HEK293 (cell line): ENCODE results near the gene NINJ2.

Experiments
- FEZF1 ChIP-seq: fragments of 450-650 bp; formaldehyde crosslinking; IDR thresholded peaks from 2 replicates; pipeline ENCODE4 v1.5.1; 2016; ENCODE audit warnings: missing biosample characterization, missing genetic modification characterization
- INSM2 ChIP-seq: fragments of 450-650 bp; formaldehyde crosslinking; IDR thresholded peaks from 2 replicates; pipeline ENCODE4 v1.5.1; 2016; ENCODE audit warnings: missing biosample characterization, missing genetic modification characterization
- PATZ1 ChIP-seq: fragments of 450-650 bp; formaldehyde crosslinking; IDR thresholded peaks from 2 replicates; pipeline ENCODE4 v1.5.1; 2016; ENCODE audit warnings: missing biosample characterization, missing genetic modification characterization
- SP7 ChIP-seq: fragments of 450-650 bp; formaldehyde crosslinking; IDR thresholded peaks from 2 replicates; pipeline ENCODE4 v1.5.1; 2016; ENCODE audit warnings: missing biosample characterization, missing genetic modification characterization
- ZBTB49 ChIP-seq: fragments of 450-650 bp; formaldehyde crosslinking; IDR thresholded peaks from 2 replicates; pipeline ENCODE4 v1.5.1; 2016; ENCODE audit warnings: missing biosample characterization, missing genetic modification characterization, low read depth
- ZBTB8A ChIP-seq: fragments of 450-650 bp; formaldehyde crosslinking; IDR thresholded peaks from 2 replicates; pipeline ENCODE4 v1.5.1; 2016; ENCODE audit warnings: missing biosample characterization, missing genetic modification characterization
- ZFHX2 ChIP-seq: fragments of 450-650 bp; formaldehyde crosslinking; conservative IDR thresholded peaks from 2 replicates; pipeline ENCODE4 v1.5.1; 2016; ENCODE audit warnings: missing biosample characterization, missing genetic modification characterization
- ZNF132 ChIP-seq: fragments of 450-650 bp; formaldehyde crosslinking; IDR thresholded peaks from 2 replicates; pipeline ENCODE4 v1.5.1; 2017; ENCODE audit warnings: missing biosample characterization, missing genetic modification characterization, borderline replicate concordance
- ZNF202 ChIP-seq: fragments of 450-650 bp; formaldehyde crosslinking; IDR thresholded peaks from 2 replicates; pipeline ENCODE4 v1.5.1; 2016; ENCODE audit warnings: missing biosample characterization, missing genetic modification characterization, borderline replicate concordance
- ZNF23 ChIP-seq: fragments of 450-650 bp; formaldehyde crosslinking; IDR thresholded peaks from 2 replicates; pipeline ENCODE4 v1.5.1; 2016; ENCODE audit warnings: missing biosample characterization, missing genetic modification characterization, borderline replicate concordance
- ZNF248 ChIP-seq: fragments of 450-650 bp; formaldehyde crosslinking; IDR thresholded peaks from 2 replicates; pipeline ENCODE4 v1.5.1; 2017; ENCODE audit warnings: missing biosample characterization, missing genetic modification characterization
- ZNF266 ChIP-seq: fragments of 450-650 bp; formaldehyde crosslinking; IDR thresholded peaks from 2 replicates; pipeline ENCODE4 v1.5.1; 2016; ENCODE audit warnings: missing biosample characterization, missing genetic modification characterization, low read depth
- ZNF324 ChIP-seq: fragments of 450-650 bp; formaldehyde crosslinking; IDR thresholded peaks from 2 replicates; pipeline ENCODE4 v1.5.1; 2016; ENCODE audit warnings: missing biosample characterization, missing genetic modification characterization
- ZNF335 ChIP-seq: fragments of 450-650 bp; formaldehyde crosslinking; conservative IDR thresholded peaks from 2 replicates; pipeline ENCODE4 v1.5.1; 2016; ENCODE audit warnings: missing biosample characterization, missing genetic modification characterization
- ZNF391 ChIP-seq: fragments of 450-650 bp; formaldehyde crosslinking; IDR thresholded peaks from 2 replicates; pipeline ENCODE4 v1.5.1; 2016; ENCODE audit warnings: low read depth, missing biosample characterization, missing genetic modification characterization, borderline replicate concordance
- ZNF398 ChIP-seq: fragments of 450-650 bp; formaldehyde crosslinking; IDR thresholded peaks from 2 replicates; pipeline ENCODE4 v1.5.1; 2017; ENCODE audit warnings: missing biosample characterization, missing genetic modification characterization
- ZNF449 ChIP-seq: fragments of 450-650 bp; formaldehyde crosslinking; IDR thresholded peaks from 2 replicates; pipeline ENCODE4 v1.5.1; 2017; ENCODE audit warnings: missing biosample characterization, mild to moderate bottlenecking, missing genetic modification characterization, moderate library complexity
- ZNF501 ChIP-seq: fragments of 450-650 bp; formaldehyde crosslinking; IDR thresholded peaks from 2 replicates; pipeline ENCODE4 v1.5.1; 2016; ENCODE audit warnings: missing biosample characterization, missing genetic modification characterization
- ZNF571 ChIP-seq: fragments of 450-650 bp; formaldehyde crosslinking; IDR thresholded peaks from 2 replicates; pipeline ENCODE4 v1.5.0; 2017; ENCODE audit warnings: missing biosample characterization, missing genetic modification characterization
- ZNF629 ChIP-seq: fragments of 450-650 bp; formaldehyde crosslinking; IDR thresholded peaks from 2 replicates; pipeline ENCODE4 v1.5.1; 2017; ENCODE audit warnings: missing biosample characterization, missing genetic modification characterization
- ZNF660 ChIP-seq: fragments of 450-650 bp; IDR thresholded peaks from 2 replicates; pipeline ENCODE4 v1.5.1; 2018; ENCODE audit warnings: missing biosample characterization, mild to moderate bottlenecking, missing genetic modification characterization
- ZNF692 ChIP-seq: fragments of 450-650 bp; formaldehyde crosslinking; IDR thresholded peaks from 2 replicates; pipeline ENCODE4 v1.5.1; 2016; ENCODE audit warnings: missing biosample characterization, missing genetic modification characterization
- ZSCAN16 ChIP-seq: fragments of 450-650 bp; formaldehyde crosslinking; IDR thresholded peaks from 2 replicates; pipeline ENCODE4 v1.5.1; 2016; ENCODE audit warnings: missing biosample characterization, missing genetic modification characterization
- ZSCAN5A ChIP-seq: fragments of 450-650 bp; formaldehyde crosslinking; IDR thresholded peaks from 2 replicates; pipeline ENCODE4 v1.5.1; 2016; ENCODE audit warnings: missing biosample characterization, missing genetic modification characterization

NINJ2 gene

GRCh38 chr12:570921-571794, 92.1 kb downstream of the NINJ2 start (continued):
- TF ChIP-seq ZNF692 (tag by site-specific recombination) (peak; percentile 35; the same call in 1 of the 2 replicates), ZNF391 (tag by site-specific recombination) (no peak), ZBTB8A (tag by site-specific recombination) (0 out of 2 replicates have a peak, but pooled peaks have one; percentile 8), ZBTB49 (tag by site-specific recombination) (no peak), ZSCAN5A (no peak), ZNF660 (tag by site-specific recombination) (peak; percentile 76; the same call in 1 of the 2 replicates), ZNF132 (tag by site-specific recombination) (no peak), FEZF1 (tag by site-specific recombination) (peak; percentile 78), SP7 (tag by site-specific recombination) (peak; percentile 53; the same call in 1 of the 2 replicates), PATZ1 (tag by site-specific recombination) (peak; percentile 77), ZSCAN16 (no peak), ZNF449 (tag by site-specific recombination) (no peak), ZNF324 (tag by site-specific recombination) (no peak), ZFHX2 (tag by site-specific recombination) (0 out of 2 replicates have a peak, but pooled peaks have one; percentile 42), ZNF23 (no peak), ZNF398 (tag by site-specific recombination) (peak; percentile 79), ZNF335 (0 out of 2 replicates have a peak, but pooled peaks have one; percentile 35), ZNF571 (tag by site-specific recombination) (no peak), ZNF629 (tag by site-specific recombination) (0 out of 2 replicates have a peak, but pooled peaks have one; percentile 12), ZNF202 (tag by site-specific recombination) (no peak), INSM2 (tag by site-specific recombination) (no peak), ZNF501 (tag by site-specific recombination) (0 out of 2 replicates have a peak, but pooled peaks have one; percentile 18), ZNF266 (tag by site-specific recombination) (no peak), ZNF248 (tag by site-specific recombination) (no peak)
